ENCODE data around the gene METTL1.
"Not testable (repeated sequence)": the region's sequence is repeated elsewhere in the genome, so short reads cannot be mapped to it uniquely, and the experiment has no call there.

METTL1 gene

DNA sequence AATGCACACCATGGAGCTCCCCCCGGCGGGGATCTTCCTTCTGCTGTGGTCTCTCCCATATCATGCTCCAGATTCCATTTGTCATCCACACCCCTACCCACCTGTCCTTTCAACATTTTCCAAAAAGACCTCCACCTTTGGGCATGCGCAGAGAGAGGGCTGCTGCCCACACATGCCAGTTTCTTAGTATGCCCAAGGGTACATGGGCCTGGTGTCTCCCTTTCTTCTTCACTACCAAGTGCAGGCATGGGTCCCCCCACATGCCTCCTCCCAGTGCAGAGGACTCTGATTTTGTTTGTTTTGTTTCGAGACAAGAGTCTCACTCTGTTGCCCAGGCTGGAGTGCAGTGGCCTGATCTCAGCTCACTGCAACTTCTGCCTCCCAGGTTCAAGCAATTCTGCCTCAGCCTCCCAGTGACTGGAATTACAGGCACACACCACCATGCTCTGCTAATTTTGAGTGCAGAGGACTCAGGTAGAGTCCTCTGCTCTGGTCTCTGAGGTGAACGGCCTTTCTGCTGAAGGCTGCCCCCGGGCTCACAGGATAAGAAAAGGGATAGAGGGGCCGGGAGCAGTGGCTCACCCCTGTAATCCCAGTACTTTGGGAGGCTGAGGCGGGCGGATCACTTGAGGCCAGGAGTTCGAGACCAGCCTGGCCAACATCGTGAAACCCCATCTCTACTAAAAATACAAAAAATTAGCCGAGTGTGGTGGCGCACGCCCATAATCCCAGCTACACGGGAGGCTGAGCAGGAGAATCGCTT lies 49.9 kb downstream of the METTL1 start:
- not testable (repeated sequence) for DNase-seq

DNA sequence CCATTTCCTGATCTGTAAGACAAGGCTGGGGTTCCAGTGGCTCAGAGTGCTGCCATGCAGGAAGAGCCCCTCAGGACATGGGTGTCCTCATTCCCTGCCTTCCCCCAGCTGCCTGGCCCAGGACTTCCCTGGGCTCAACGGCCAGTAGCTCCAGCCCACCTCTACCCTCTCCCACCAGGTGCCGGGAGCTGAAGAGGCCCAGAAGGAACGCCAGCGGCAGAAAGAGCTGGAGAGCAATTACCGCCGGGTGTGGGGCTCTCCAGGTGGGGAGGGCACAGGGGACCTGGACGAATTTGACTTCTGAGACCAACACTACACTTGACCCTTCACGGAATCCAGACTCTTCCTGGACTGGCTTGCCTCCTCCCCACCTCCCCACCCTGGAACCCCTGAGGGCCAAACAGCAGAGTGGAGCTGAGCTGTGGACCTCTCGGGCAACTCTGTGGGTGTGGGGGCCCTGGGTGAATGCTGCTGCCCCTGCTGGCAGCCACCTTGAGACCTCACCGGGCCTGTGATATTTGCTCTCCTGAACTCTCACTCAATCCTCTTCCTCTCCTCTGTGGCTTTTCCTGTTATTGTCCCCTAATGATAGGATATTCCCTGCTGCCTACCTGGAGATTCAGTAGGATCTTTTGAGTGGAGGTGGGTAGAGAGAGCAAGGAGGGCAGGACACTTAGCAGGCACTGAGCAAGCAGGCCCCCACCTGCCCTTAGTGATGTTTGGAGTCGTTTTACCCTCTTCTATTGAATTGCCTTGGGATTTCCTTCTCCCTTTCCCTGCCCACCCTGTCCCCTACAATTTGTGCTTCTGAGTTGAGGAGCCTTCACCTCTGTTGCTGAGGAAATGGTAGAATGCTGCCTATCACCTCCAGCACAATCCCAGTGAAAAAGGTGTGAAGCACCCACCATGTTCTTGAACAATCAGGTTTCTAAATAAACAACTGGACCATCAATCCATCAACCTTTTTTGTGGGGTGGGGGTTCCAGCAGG lies 51.0 kb downstream of the METTL1 start:
- DNase-seq, result no peak

DNA sequence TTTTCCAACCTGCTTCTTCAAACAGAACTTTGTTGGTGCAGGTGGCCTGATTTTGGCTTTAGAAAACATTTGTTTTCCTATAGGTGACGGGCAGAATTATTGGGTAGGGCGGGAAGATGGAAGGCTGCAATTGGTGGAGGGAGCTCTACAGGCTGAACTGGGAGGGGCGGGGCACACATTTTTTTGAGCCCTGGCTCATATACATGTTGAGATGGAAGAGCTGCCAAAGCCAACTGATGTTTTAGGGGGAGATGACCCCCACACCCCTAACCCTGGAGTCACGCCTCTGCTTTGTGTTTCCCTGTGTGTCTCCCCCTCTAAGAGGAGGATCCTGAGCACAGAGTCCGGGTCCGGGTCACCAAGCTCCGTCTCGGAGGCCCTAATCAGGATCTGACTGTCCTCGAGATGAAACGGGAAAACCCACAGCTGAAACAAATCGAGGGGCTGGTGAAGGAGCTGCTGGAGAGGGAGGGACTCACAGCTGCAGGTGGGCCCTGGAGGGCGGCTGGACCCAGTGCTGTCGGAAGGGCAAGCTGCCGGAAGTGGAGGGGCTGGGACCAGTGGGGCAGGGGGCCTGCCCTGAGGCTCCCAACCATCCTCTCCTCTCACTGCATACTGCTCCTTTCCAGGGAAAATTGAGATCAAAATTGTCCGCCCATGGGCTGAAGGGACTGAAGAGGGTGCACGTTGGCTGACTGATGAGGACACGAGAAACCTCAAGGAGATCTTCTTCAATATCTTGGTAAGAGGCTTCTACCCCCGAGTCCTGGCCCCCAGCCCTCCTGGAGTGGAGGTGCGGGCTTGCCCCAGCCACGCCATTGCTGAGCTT lies 51.9 kb downstream of the METTL1 start:
- DNase-seq, result no peak

DNA sequence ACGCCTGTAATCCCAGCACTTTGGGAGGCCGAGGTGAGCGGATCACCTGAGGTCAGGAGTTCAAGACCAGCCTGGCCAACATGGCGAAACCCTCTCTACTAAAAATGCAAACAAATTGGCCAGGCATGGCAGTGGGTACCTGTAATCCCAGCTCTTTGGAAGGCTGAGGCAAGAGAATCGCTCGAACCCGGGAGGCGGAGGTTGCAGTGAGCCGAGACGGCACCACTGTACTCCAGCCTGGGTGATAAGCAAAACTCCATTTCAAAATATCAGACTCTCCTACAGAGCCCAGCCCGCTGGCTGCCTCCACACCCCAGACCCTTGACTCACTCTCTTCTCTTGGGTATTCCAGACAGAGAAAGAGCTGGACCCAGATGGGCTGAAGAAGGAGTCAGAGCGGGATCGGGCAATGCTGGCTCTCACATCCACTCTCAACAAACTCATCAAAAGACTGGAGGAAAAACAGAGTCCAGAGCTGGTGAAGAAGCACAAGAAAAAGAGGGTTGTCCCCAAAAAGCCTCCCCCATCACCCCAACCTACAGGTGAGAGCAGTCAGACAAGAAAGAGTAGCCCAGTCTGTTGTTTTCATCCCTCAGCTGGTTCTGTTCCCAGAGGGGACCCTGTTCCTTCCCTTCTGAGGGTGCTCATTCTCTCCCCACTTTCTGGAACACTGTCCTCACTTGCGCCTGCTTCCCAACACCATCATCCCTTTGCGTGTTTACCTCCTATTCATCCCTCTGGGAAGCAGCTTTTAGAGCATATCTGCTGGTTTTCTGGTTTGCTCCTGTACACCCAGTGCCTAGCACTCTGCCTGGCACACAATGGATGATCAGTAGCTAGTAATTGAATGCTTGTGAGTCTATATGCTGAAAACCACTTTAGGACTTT lies 53.0 kb downstream of the METTL1 start:
- no peak for DNase-seq
